ENCODE measurements around the gene ZNF547. TPM values are rescaled to one million over a fixed set of nuclear protein-coding genes. Genes with fewer than 3 reads are reported as not detected.

Gene ZNF547
- total RNA-seq, 4 donors from 2014 or later, result 1.1 to 4.8 (median 2.5) TPM

- TF ChIP-seq, protein P1, sequence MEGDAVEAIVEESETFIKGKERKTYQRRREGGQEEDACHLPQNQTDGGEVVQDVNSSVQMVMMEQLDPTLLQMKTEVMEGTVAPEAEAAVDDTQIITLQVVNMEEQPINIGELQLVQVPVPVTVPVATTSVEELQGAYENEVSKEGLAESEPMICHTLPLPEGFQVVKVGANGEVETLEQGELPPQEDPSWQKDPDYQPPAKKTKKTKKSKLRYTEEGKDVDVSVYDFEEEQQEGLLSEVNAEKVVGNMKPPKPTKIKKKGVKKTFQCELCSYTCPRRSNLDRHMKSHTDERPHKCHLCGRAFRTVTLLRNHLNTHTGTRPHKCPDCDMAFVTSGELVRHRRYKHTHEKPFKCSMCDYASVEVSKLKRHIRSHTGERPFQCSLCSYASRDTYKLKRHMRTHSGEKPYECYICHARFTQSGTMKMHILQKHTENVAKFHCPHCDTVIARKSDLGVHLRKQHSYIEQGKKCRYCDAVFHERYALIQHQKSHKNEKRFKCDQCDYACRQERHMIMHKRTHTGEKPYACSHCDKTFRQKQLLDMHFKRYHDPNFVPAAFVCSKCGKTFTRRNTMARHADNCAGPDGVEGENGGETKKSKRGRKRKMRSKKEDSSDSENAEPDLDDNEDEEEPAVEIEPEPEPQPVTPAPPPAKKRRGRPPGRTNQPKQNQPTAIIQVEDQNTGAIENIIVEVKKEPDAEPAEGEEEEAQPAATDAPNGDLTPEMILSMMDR (IDR thresholded peaks at IDR 0.05; ENCODE audit: low read depth), result no peak
Measured at GRCh38 chr19:57419439-57419838, 56.1 kb downstream of the ZNF547 start.

DNA sequence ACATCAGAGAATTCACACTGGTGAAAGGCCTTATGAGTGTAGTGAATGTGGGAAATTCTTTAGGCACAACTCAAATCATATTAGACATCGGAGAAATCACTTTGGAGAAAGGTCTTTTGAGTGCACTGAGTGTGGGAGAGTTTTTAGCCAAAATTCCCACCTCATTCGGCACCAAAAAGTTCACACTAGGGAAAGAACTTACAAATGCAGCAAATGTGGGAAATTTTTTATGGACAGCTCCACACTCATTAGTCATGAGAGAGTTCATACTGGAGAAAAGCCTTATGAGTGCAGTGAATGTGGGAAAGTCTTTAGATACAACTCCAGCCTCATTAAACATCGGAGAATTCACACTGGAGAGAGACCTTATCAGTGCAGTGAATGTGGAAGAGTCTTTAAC is 57.7 kb downstream of the ZNF547 start:
- TF ChIP-seq, protein P1 (IDR thresholded peaks at IDR 0.05; ENCODE audit: low read depth), result no peak

Other genes starting within 250 kb of the ZNF547 start
- gene USP29, start 243.6 kb upstream of the ZNF547 start, total RNA-seq, result not detected
- not detected for gene ZIM3, start 218.3 kb upstream of the ZNF547 start, total RNA-seq
- not detected for gene DUXA, start 196.1 kb upstream of the ZNF547 start, total RNA-seq
- gene ZNF264, start 172.1 kb upstream of the ZNF547 start, total RNA-seq, result 10 to 100 TPM; 14.5 to 50.4 (median 26.3) TPM
- gene AURKC, start 132.5 kb upstream of the ZNF547 start, total RNA-seq, result 1 to 10 TPM in 2 of 4 donors, under 1 TPM in 2; 0.33 to 2.1 (median 0.81) TPM
- 10 to 100 TPM; 14.6 to 22.6 (median 17.3) TPM for gene ZNF805, start 122.9 kb upstream of the ZNF547 start, total RNA-seq
- gene ZNF460, start 83.1 kb upstream of the ZNF547 start, total RNA-seq, result 10 to 100 TPM; 49.1 to 71.7 (median 61.1) TPM
- 1 to 10 TPM; 3.8 to 8.3 (median 7.1) TPM for gene ZNF543, start 43.1 kb upstream of the ZNF547 start, total RNA-seq
- gene ZNF304, start 12.3 kb upstream of the ZNF547 start, total RNA-seq, result 1 to 10 TPM; 6.1 to 9.7 (median 7.0) TPM
- gene TRAPPC2B, start within 50 bp of the ZNF547 start, total RNA-seq, result 10 to 100 TPM in 3 of 4 donors, 1 to 10 TPM in 1; 9.4 to 24.3 (median 22.4) TPM
- gene ZNF548, start 26.3 kb downstream of the ZNF547 start, total RNA-seq, result 10 to 100 TPM; 16.6 to 37.4 (median 17.3) TPM
- gene ZNF17, start 47.6 kb downstream of the ZNF547 start, total RNA-seq, result 10 to 100 TPM in 3 of 4 donors, 1 to 10 TPM in 1; 8.0 to 14.1 (median 12.4) TPM
- gene ZNF749, start 71.8 kb downstream of the ZNF547 start, total RNA-seq, result 1 to 10 TPM; 2.9 to 5.1 (median 3.8) TPM
- 1 to 10 TPM in 1 of 4 donors, under 1 TPM in 3; 0.22 to 1.1 (median 0.72) TPM for gene VN1R1, start 93.6 kb downstream of the ZNF547 start, total RNA-seq
- 10 to 100 TPM in 3 of 4 donors, 1 to 10 TPM in 1; 6.2 to 18.6 (median 11.5) TPM for gene ZNF772, start 114.0 kb downstream of the ZNF547 start, total RNA-seq
- 10 to 100 TPM in 1 of 4 donors, 1 to 10 TPM in 3; 7.7 to 13.4 (median 9.5) TPM for gene ZNF419, start 124.2 kb downstream of the ZNF547 start, total RNA-seq
- 10 to 100 TPM in 3 of 4 donors, 1 to 10 TPM in 1; 6.5 to 16.5 (median 14.3) TPM for gene ZNF773, start 136.4 kb downstream of the ZNF547 start, total RNA-seq
- gene ZNF549, start 163.8 kb downstream of the ZNF547 start, total RNA-seq, result 1 to 10 TPM; 4.1 to 4.8 (median 4.5) TPM
- gene ZNF550, start 196.3 kb downstream of the ZNF547 start, total RNA-seq, result 1 to 10 TPM; 6.6 to 8.1 (median 7.5) TPM
- 1 to 10 TPM; 2.9 to 4.7 (median 3.4) TPM for gene ZNF416, start 215.4 kb downstream of the ZNF547 start, total RNA-seq
- 1 to 10 TPM in 3 of 4 donors, under 1 TPM in 1; 0.65 to 8.7 (median 3.9) TPM for gene ZIK1, start 220.6 kb downstream of the ZNF547 start, total RNA-seq
- gene ZNF530, start 236.3 kb downstream of the ZNF547 start, total RNA-seq, result 1 to 10 TPM; 1.1 to 3.8 (median 2.6) TPM

Data from subcutaneous adipose tissue (tissue), 4 donors.